ENCODE data around the gene CCDC78. TPM values are rescaled to one million over a fixed set of nuclear protein-coding genes. Genes with fewer than 3 reads are reported as not detected.

Gene CCDC78
- total and polyA plus RNA-seq, 2 of the 13 experiments (the other 11 are each of a cell fraction or from before 2014, with no cell fraction given): 0.53 to 1.5 TPM

GRCh38 chr16:700684-701584 is 25.3 kb downstream of the CCDC78 start (continued):
- TF ChIP-seq CBX1 (IDR thresholded peaks at IDR 0.05; ENCODE audit: low read depth) (no peak), ATF7-NPFF (CRISPR knock-in tag; IDR thresholded peaks at IDR 0.05; ENCODE audit: low read depth) (peak; percentile 84; the same call in 1 of the 2 replicates), HNF4G (IDR thresholded peaks at IDR 0.05; ENCODE audit: borderline replicate concordance, low read depth, low read length) (no peak), HNF4G (CRISPR knock-in tag; IDR thresholded peaks at IDR 0.05; ENCODE audit: borderline replicate concordance, low read depth) (no peak), MXI1 (IDR thresholded peaks at IDR 0.05; ENCODE audit: borderline replicate concordance, low read depth, low read length) (peak; percentile 58; the same call in 1 of the 3 replicates), SETDB1 (CRISPR knock-in tag; IDR thresholded peaks at IDR 0.05; ENCODE audit: borderline replicate concordance) (no peak), MZF1 (CRISPR knock-in tag; IDR thresholded peaks at IDR 0.05; ENCODE audit: borderline replicate concordance) (no peak), ZSCAN29 (CRISPR knock-in tag; conservative IDR thresholded peaks at IDR 0.05) (no peak), PRDM15 (CRISPR knock-in tag; IDR thresholded peaks at IDR 0.05) (peak; percentile 45; the same call in 1 of the 2 replicates), ZNF572 (CRISPR knock-in tag; IDR thresholded peaks at IDR 0.05) (no peak), ZKSCAN1 (IDR thresholded peaks at IDR 0.05; ENCODE audit: low read length) (no peak), ZFX (CRISPR knock-in tag; IDR thresholded peaks at IDR 0.05; ENCODE audit: low read depth) (0 out of 2 replicates have a peak, but pooled peaks have one; percentile 26), ZNF672 (CRISPR knock-in tag; IDR thresholded peaks at IDR 0.05) (no peak), FIP1L1 (IDR thresholded peaks at IDR 0.05; ENCODE audit: borderline replicate concordance, insufficient read depth, low read depth, low read length) (no peak), ZNF782 (CRISPR knock-in tag; IDR thresholded peaks at IDR 0.05; ENCODE audit: borderline replicate concordance) (no peak), ZNF501 (CRISPR knock-in tag; IDR thresholded peaks at IDR 0.05) (no peak), SAP130 (CRISPR knock-in tag; IDR thresholded peaks at IDR 0.05; ENCODE audit: low read depth) (peak; percentile 63), NFAT5 (CRISPR knock-in tag; IDR thresholded peaks at IDR 0.05) (peak; percentile 93)
- TF ChIP-seq, protein P1, sequence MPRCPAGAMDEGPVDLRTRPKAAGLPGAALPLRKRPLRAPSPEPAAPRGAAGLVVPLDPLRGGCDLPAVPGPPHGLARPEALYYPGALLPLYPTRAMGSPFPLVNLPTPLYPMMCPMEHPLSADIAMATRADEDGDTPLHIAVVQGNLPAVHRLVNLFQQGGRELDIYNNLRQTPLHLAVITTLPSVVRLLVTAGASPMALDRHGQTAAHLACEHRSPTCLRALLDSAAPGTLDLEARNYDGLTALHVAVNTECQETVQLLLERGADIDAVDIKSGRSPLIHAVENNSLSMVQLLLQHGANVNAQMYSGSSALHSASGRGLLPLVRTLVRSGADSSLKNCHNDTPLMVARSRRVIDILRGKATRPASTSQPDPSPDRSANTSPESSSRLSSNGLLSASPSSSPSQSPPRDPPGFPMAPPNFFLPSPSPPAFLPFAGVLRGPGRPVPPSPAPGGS (CRISPR knock-in tag; IDR thresholded peaks at IDR 0.05): peak; percentile 89
